Measurements from ENCODE around the gene JARID2.
"Not testable (repeated sequence)": the region's sequence is repeated elsewhere in the genome, so short reads cannot be mapped to it uniquely, and the experiment has no call there.

Gene JARID2

GRCh38 chr6:15533379-15534026 lies 287.6 kb downstream of the JARID2 start:
- no peak for DNase-seq

GRCh38 chr6:15534974-15535373 lies 289.1 kb downstream of the JARID2 start:
- DNase-seq = no peak

GRCh38 chr6:15535495-15536197 lies 289.8 kb downstream of the JARID2 start:
- DNase-seq = no peak

GRCh38 chr6:15536198-15536955 lies 290.5 kb downstream of the JARID2 start:
- DNase-seq = no peak

GRCh38 chr6:15538106-15538505 lies 292.2 kb downstream of the JARID2 start:
- DNase-seq = no peak

GRCh38 chr6:15538766-15539495 lies 293.1 kb downstream of the JARID2 start:
- no peak for DNase-seq

GRCh38 chr6:15539722-15540270 lies 293.9 kb downstream of the JARID2 start:
- no peak for DNase-seq

- DNase-seq = not testable (repeated sequence)
Measured at GRCh38 chr6:15543332-15543917, 297.6 kb downstream of the JARID2 start.

GRCh38 chr6:15544321-15544900 lies 298.5 kb downstream of the JARID2 start:
- no peak for DNase-seq

- DNase-seq = no peak
Measured at GRCh38 chr6:15546591-15546990, 300.7 kb downstream of the JARID2 start.

- no peak for DNase-seq
Measured at GRCh38 chr6:15547400-15547799, 301.5 kb downstream of the JARID2 start.

- DNase-seq = no peak
Measured at GRCh38 chr6:15549371-15549770, 303.5 kb downstream of the JARID2 start.

- DNase-seq = peak in 1 of 56 donors; percentile 17
Measured at GRCh38 chr6:15550546-15551123, 304.8 kb downstream of the JARID2 start.

- no peak for DNase-seq
Measured at GRCh38 chr6:15551262-15551661, 305.4 kb downstream of the JARID2 start.

- no peak for DNase-seq
Measured at GRCh38 chr6:15551798-15552197, 305.9 kb downstream of the JARID2 start.

- DNase-seq = no peak
Measured at GRCh38 chr6:15553031-15553430, 307.2 kb downstream of the JARID2 start.

- DNase-seq = no peak
Measured at GRCh38 chr6:15553736-15554294, 307.9 kb downstream of the JARID2 start.

- no peak for DNase-seq
Measured at GRCh38 chr6:15554728-15555100, 308.8 kb downstream of the JARID2 start.

- DNase-seq = no peak
Measured at GRCh38 chr6:15555101-15556038, 309.5 kb downstream of the JARID2 start.

Measured in nucleus accumbens (tissue), 56 donors.